WTC11 (cell line): Measurements from ENCODE around the gene C2orf72.

Experiments used
- JUN ChIP-seq: sonication (generic); formaldehyde crosslinking; IDR thresholded peaks from 2 replicates; pipeline ENCODE4 v1.8.0; 2023; ENCODE audit warnings: mild to moderate bottlenecking, missing genetic modification reagents
- TF ChIP-seq, protein P1 (sequence below): fragments of 200-600 bp; IDR thresholded peaks from 2 replicates; pipeline ENCODE4 v1.8.0; 2022; ENCODE audit warnings: antibody characterized with exemption
- TF ChIP-seq, protein P2 (sequence below): sonication (generic); formaldehyde crosslinking; IDR thresholded peaks from 2 replicates; pipeline ENCODE4 v1.8.0; 2022; ENCODE audit warnings: mild to moderate bottlenecking, missing genetic modification reagents

DNA sequence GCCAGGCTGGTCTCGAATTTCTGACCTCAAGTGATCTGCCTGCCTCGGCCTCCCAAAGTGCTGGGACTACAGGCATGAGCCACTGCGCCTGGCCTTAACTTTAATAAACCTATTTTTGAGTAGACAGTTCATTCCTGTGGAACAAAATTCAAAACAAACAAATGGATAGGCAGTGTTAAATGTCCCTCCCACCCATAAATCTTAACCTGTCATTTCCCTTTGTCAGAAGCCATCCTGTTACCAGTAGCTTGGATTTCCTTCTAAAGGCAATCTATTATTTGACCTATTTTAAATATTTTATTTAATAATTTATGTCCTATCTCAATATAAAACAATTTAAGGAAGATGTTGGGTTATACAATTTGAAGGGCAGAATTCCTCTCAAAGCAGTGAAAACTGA is 6.6 kb upstream of the C2orf72 start:
- TF ChIP-seq, protein P1, sequence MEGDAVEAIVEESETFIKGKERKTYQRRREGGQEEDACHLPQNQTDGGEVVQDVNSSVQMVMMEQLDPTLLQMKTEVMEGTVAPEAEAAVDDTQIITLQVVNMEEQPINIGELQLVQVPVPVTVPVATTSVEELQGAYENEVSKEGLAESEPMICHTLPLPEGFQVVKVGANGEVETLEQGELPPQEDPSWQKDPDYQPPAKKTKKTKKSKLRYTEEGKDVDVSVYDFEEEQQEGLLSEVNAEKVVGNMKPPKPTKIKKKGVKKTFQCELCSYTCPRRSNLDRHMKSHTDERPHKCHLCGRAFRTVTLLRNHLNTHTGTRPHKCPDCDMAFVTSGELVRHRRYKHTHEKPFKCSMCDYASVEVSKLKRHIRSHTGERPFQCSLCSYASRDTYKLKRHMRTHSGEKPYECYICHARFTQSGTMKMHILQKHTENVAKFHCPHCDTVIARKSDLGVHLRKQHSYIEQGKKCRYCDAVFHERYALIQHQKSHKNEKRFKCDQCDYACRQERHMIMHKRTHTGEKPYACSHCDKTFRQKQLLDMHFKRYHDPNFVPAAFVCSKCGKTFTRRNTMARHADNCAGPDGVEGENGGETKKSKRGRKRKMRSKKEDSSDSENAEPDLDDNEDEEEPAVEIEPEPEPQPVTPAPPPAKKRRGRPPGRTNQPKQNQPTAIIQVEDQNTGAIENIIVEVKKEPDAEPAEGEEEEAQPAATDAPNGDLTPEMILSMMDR = no peak
- TF ChIP-seq JUN (CRISPR knock-in tag) = no peak
- TF ChIP-seq, protein P2, sequence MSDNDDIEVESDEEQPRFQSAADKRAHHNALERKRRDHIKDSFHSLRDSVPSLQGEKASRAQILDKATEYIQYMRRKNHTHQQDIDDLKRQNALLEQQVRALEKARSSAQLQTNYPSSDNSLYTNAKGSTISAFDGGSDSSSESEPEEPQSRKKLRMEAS (CRISPR knock-in tag) = no peak
